ENCODE measurements around the gene GP2.

GP2 gene

DNA sequence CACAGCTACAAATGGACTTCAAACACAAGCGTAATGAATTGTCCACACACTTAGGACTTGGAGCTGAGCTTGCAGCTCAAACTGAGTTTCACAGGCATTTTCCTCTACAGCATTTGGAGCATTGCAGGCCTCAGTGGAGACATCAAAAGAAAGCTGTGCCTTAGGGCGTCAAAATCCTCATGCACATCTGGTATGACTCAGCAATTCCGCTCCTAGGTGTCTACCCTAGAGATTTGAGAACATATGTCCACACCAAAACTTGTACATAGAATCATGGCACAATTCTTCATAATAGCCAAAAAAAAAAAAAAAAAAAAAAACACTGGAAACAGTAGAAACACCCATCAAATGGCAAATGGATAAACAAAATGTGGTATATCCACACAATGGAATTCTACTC is 47.1 kb downstream of the GP2 start:
- no peaks in the 10 kb centered on the region for H3K4me1 ChIP-seq (ENCODE audit: control insufficient read depth in 1 of 2, insufficient read depth in 1 of 2, low read depth in 1 of 2, low read length in 1 of 2)
- no peak for TF ChIP-seq CTCF (IDR thresholded peaks at IDR 0.05)
- H3K36me3 ChIP-seq: no peaks in the 10 kb centered on the region
- no peak overlapping the region for H3K4me3 ChIP-seq (ENCODE audit: low read depth in 1 of 2, low read length in 1 of 2)
- no peaks in the 10 kb centered on the region for H3K9me3 ChIP-seq
- no peaks in the 10 kb centered on the region for H3K27me3 ChIP-seq
- no peak overlapping the region for H3K27ac ChIP-seq

GRCh38 chr16:20271893-20272292 is 55.4 kb downstream of the GP2 start:
- no peaks in the 10 kb centered on the region for H3K4me1 ChIP-seq (ENCODE audit: control insufficient read depth in 1 of 2, insufficient read depth in 1 of 2, low read depth in 1 of 2, low read length in 1 of 2)
- no peak overlapping the region for H3K27ac ChIP-seq
- H3K9me3 ChIP-seq: no peaks in the 10 kb centered on the region
- H3K27me3 ChIP-seq: peaks cover 3% of the 10 kb centered on the region
- H3K36me3 ChIP-seq: no peaks in the 10 kb centered on the region
- no peak for TF ChIP-seq CTCF (IDR thresholded peaks at IDR 0.05)
- H3K4me3 ChIP-seq (ENCODE audit: low read depth in 1 of 2, low read length in 1 of 2): no peak overlapping the region

DNA sequence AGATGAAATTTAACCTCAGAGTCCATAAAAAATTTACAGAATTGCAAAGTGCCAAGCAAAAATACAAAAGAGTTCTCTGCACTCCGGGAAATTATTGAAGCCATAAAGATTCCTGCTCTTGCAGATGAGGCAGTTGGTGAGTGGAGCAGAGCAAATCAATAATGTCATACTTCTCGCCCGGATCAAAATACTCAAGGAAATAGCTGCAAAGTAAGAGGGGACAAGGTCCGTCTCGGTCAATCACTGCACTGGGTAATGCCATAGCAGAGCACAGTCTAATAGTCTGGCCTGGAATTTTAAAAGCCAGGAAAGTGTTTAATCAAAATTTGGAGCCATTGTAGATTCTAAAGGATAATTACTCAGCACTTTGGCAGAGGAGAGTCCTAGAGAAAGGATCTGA is 58.9 kb downstream of the GP2 start:
- Histone ChIP-seq H3K27me3 (peaks cover 4% of the 10 kb centered on the region), H3K9me3 (no peaks in the 10 kb centered on the region), H3K4me3 (ENCODE audit: low read depth in 1 of 2, low read length in 1 of 2) (no peak overlapping the region), H3K27ac (no peak overlapping the region), H3K4me1 (ENCODE audit: control insufficient read depth in 1 of 2, insufficient read depth in 1 of 2, low read depth in 1 of 2, low read length in 1 of 2) (no peaks in the 10 kb centered on the region), H3K36me3 (no peaks in the 10 kb centered on the region)
- no peak for TF ChIP-seq CTCF (IDR thresholded peaks at IDR 0.05)

- no peak for TF ChIP-seq CTCF (IDR thresholded peaks at IDR 0.05)
- Histone ChIP-seq H3K36me3 (no peaks in the 10 kb centered on the region), H3K9me3 (no peaks in the 10 kb centered on the region), H3K4me1 (ENCODE audit: control insufficient read depth in 1 of 2, insufficient read depth in 1 of 2, low read depth in 1 of 2, low read length in 1 of 2) (no peaks in the 10 kb centered on the region), H3K27ac (no peak overlapping the region), H3K4me3 (ENCODE audit: low read depth in 1 of 2, low read length in 1 of 2) (no peak overlapping the region), H3K27me3 (peaks cover 4% of the 10 kb centered on the region)
These were observed 62.3 kb downstream of the GP2 start for GRCh38 chr16:20265019-20265418.

DNA sequence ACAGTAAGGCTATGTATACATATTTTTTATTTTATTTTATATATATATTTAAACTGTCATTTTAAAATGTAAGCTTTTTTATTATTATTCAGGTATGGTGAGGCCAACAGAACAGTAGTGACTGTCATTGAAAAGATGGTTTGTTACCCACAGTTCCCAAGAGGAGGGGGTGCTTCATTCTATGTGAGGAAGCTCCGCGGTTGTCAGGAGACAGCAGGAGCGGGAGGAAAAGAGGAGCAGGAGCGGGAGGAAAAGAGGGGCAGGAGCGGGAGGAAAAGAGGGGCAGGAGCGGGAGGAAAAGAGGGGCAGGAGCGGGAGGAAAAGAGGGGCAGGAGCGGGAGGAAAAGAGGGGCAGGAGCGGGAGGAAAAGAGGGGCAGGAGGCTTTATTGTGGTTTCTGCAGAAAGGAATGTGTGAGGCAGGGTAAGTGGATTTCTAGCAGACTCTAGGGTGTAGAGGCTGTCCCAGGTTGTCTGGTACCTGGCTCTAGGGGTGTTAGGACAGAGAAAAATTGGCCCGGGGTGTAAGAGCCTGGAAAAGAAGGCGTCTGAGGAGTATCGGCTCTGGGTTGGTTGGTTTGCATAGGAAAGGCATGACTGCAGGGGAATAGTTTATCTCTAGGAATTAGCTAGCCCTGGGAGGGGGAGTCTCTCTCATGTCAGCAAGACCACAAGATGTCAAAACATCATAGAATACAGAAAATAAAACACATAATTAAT is 64.0 kb downstream of the GP2 start:
- peaks cover 4% of the 10 kb centered on the region for H3K27me3 ChIP-seq
- no peaks in the 10 kb centered on the region for H3K9me3 ChIP-seq
- no peak overlapping the region for H3K4me3 ChIP-seq (ENCODE audit: low read depth in 1 of 2, low read length in 1 of 2)
- TF ChIP-seq CTCF (IDR thresholded peaks at IDR 0.05): no peak
- H3K36me3 ChIP-seq: no peaks in the 10 kb centered on the region
- H3K27ac ChIP-seq: no peak overlapping the region
- H3K4me1 ChIP-seq (ENCODE audit: control insufficient read depth in 1 of 2, insufficient read depth in 1 of 2, low read depth in 1 of 2, low read length in 1 of 2): peaks cover 0 to 4% of the 10 kb centered on the region in 2 experiments
